D721Med (cell line): ENCODE results near the gene HECW1.
A peak's percentile ranks its signal among the peaks of the same experiment; 100 is the strongest.

ENCODE experiments used
- DNase-seq: peaks from one replicate; pipeline ENCODE4 v3.0.0; 2011; ENCODE audit warnings: low spot score; ENCODE audit not compliant: insufficient read length
- FAIRE-seq: peaks from 2 replicates; lab custom pipeline; 2011; peaks lifted over from hg19 to GRCh38; lab: Jason Lieb, UNC
- TF ChIP-seq, protein P1 (sequence below): IDR thresholded peaks from 2 replicates; pipeline ENCODE4 v1.5.1; 2012; ENCODE audit warnings: mild to moderate bottlenecking, control low read depth; ENCODE audit not compliant: insufficient read depth; ENCODE audit errors: missing control alignments

Gene HECW1

GRCh38 chr7:43099750-43100149 lies 12.7 kb upstream of the HECW1 start:
- DNase-seq (no peak), FAIRE-seq (no peak)
- TF ChIP-seq, protein P1, sequence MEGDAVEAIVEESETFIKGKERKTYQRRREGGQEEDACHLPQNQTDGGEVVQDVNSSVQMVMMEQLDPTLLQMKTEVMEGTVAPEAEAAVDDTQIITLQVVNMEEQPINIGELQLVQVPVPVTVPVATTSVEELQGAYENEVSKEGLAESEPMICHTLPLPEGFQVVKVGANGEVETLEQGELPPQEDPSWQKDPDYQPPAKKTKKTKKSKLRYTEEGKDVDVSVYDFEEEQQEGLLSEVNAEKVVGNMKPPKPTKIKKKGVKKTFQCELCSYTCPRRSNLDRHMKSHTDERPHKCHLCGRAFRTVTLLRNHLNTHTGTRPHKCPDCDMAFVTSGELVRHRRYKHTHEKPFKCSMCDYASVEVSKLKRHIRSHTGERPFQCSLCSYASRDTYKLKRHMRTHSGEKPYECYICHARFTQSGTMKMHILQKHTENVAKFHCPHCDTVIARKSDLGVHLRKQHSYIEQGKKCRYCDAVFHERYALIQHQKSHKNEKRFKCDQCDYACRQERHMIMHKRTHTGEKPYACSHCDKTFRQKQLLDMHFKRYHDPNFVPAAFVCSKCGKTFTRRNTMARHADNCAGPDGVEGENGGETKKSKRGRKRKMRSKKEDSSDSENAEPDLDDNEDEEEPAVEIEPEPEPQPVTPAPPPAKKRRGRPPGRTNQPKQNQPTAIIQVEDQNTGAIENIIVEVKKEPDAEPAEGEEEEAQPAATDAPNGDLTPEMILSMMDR: no peak

- FAIRE-seq (no peak), DNase-seq (no peak)
- TF ChIP-seq, protein P1: no peak
Measured at GRCh38 chr7:43104874-43105520, 7.5 kb upstream of the HECW1 start.

GRCh38 chr7:43105521-43106120 lies 6.8 kb upstream of the HECW1 start:
- FAIRE-seq: no peak
- TF ChIP-seq, protein P1: no peak
- DNase-seq: no peak

DNA sequence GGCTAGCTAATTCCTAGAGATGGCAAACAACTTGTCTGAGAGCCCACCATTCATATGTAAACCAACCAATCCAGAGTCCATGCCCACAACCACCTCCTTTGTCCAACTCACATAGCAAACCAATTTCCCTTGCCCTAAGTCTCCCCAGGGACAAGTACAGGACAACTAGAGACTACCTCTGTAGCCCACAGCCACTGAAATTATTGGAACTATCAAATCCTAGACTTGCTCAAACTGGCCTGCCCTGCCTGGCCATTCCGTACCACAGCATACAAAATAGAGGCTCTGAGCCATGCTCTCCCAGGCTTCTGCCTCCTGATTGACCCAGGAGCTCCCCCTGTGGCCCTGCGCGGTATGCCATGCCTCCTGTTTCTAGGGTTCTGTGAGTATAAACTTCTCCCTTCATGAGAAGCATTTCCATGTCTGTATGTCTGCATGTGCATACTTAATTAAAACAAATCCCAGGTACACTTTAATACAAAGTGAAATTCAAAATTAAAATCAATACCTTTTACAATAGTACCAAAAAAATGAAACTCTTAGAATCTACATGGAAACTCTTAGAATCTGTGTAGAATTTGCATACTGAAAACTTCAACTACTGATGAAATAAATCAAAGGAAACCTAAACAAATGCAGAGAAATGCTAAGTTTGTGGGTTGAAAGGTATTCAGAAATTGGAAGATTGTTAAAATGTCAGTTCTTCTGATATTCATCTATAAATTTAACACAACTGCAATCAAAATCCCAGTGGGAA lies 4.0 kb upstream of the HECW1 start:
- FAIRE-seq (no peak), DNase-seq (peak; percentile 36)
- TF ChIP-seq, protein P1: peak; percentile 69

DNA sequence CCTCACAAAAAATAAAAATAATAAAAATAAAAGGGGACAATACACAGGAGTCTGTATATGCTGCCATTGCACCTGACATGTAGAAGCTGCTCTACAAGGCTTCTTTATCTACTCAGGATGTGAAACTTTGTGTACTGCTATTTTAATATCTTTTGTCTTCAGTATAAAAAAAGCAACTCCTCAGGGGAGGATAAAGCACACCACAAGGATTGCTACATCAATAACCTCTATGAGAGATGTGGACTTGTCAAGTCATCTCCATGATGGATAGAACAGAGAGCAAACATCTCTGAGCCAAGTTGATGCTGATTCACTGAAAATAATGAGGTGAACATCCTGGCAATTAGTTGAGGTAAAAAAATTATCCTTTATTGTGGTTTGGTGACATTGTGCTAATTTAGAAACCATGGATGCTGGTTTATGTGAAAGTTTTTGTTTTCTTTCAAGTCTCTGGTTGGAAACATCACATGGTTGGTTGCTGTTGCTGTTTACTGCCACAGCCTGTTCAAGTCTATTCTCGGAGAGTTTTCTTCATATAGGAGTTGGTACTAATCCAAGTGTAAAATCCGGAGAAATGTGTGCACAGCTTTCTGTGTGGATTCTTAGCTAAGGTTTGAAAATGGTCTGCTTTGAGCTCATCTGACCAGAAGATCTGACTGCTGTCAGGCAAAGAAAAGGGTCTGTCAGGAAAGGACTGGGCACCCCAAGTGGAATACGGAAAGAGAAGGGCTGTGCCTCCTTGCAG lies 1.5 kb upstream of the HECW1 start:
- DNase-seq (no peak), FAIRE-seq (no peak)
- TF ChIP-seq, protein P1: no peak

DNA sequence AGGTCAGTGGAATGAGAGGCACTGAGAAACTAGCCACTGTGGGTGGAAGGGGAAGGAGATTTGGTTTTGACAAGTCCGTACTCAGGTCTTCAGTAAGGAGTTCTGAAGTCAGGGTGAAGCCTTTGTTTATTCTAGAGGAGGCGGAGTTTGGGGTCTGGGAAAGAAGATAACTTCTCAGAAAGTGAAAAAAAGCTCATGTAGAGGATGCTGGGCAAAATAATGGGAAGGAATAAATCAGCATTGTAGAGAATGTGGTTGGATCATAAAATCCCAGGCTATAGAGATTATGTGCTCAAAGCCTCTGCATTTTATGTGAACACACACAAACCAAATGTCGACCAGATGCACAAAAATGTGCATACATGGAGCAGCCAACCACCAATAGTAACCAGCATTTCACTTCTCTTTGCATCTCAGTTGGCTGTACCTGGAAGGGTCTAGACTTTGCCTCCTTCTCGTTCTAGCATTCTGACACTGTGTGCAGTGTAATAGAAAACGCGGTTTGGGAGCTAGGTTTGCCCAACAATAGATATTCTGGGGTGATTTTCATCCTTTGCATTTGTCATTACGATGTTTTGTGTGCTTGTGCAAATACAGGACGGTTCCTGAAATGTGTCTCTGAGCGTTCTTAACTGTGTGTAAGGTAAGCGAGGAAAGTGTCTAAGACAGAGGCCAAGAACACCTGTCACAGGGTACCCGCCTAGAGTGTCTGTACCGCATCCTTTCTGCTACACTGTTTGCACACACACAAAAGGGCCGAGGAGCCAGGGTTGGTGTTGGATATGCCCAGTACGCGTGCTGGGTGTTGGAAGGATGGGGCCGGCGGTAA lies 603 bp upstream of the HECW1 start:
- TF ChIP-seq, protein P1: no peak
- no peak for FAIRE-seq
- DNase-seq: no peak
